ENCODE measurements around the gene CLDND2. TPM values are rescaled to one million over a fixed set of nuclear protein-coding genes. Genes with fewer than 3 reads are reported as not detected.

CLDND2 gene
- total RNA-seq, 1 donor from 2014 or later: 0.84 TPM

- peak overlapping the region; percentile 81 for H3K4me3 Mint-ChIP-seq
- peak overlapping the region; percentile 5 for H3K27ac Mint-ChIP-seq (ENCODE audit: unreplicated experiment)
Observed at GRCh38 chr19:51364200-51365106, 4.3 kb downstream of the CLDND2 start.

GRCh38 chr19:51361239-51361638, 7.6 kb downstream of the CLDND2 start:
- DNase-seq (ENCODE audit: low read depth, low spot score): no peak
- H3K4me1 Mint-ChIP-seq: peaks cover 35% of the 10 kb centered on the region
- no peaks in the 10 kb centered on the region for H3K27me3 Mint-ChIP-seq (ENCODE audit: low read depth)
- no peak overlapping the region for H3K4me3 Mint-ChIP-seq
- no peaks in the 10 kb centered on the region for H3K9me3 Mint-ChIP-seq
- TF ChIP-seq CTCF (conservative IDR thresholded peaks at IDR 0.05): no peak
- no peak overlapping the region for H3K27ac Mint-ChIP-seq (ENCODE audit: unreplicated experiment)
- no peaks in the 10 kb centered on the region for H3K36me3 Mint-ChIP-seq (ENCODE audit: low read depth)

More at GRCh38 chr19:51364200-51365106, 4.3 kb downstream of the CLDND2 start:
- no peaks in the 10 kb centered on the region for H3K27me3 Mint-ChIP-seq (ENCODE audit: low read depth)
- H3K36me3 Mint-ChIP-seq (ENCODE audit: low read depth): no peaks in the 10 kb centered on the region
- TF ChIP-seq CTCF (conservative IDR thresholded peaks at IDR 0.05): no peak
- peaks cover 50% of the 10 kb centered on the region for H3K4me1 Mint-ChIP-seq
- no peak for DNase-seq (ENCODE audit: low read depth, low spot score)
- H3K9me3 Mint-ChIP-seq: no peaks in the 10 kb centered on the region

- no peaks in the 10 kb centered on the region for H3K36me3 Mint-ChIP-seq (ENCODE audit: low read depth)
- H3K9me3 Mint-ChIP-seq: no peaks in the 10 kb centered on the region
- H3K4me3 Mint-ChIP-seq: no peak overlapping the region
- TF ChIP-seq CTCF (conservative IDR thresholded peaks at IDR 0.05): no peak
- no peak for DNase-seq (ENCODE audit: low read depth, low spot score)
- H3K27me3 Mint-ChIP-seq (ENCODE audit: low read depth): no peaks in the 10 kb centered on the region
- H3K4me1 Mint-ChIP-seq: peaks cover 33% of the 10 kb centered on the region
- no peak overlapping the region for H3K27ac Mint-ChIP-seq (ENCODE audit: unreplicated experiment)
Observed at GRCh38 chr19:51359294-51359693, 9.5 kb downstream of the CLDND2 start.

GRCh38 chr19:51357952-51358351, 10.9 kb downstream of the CLDND2 start:
- Mint-ChIP-seq H3K36me3 (ENCODE audit: low read depth) (no peaks in the 10 kb centered on the region), H3K27me3 (ENCODE audit: low read depth) (no peaks in the 10 kb centered on the region), H3K9me3 (no peaks in the 10 kb centered on the region), H3K4me3 (no peak overlapping the region), H3K27ac (ENCODE audit: unreplicated experiment) (no peak overlapping the region), H3K4me1 (peaks cover 26% of the 10 kb centered on the region)
- DNase-seq (ENCODE audit: low read depth, low spot score): no peak
- no peak for TF ChIP-seq CTCF (conservative IDR thresholded peaks at IDR 0.05)

- no peak for TF ChIP-seq CTCF (conservative IDR thresholded peaks at IDR 0.05)
- Mint-ChIP-seq H3K9me3 (no peaks in the 10 kb centered on the region), H3K36me3 (ENCODE audit: low read depth) (peaks cover 3% of the 10 kb centered on the region), H3K27ac (ENCODE audit: unreplicated experiment) (no peak overlapping the region), H3K27me3 (ENCODE audit: low read depth) (no peaks in the 10 kb centered on the region), H3K4me1 (peaks cover 22% of the 10 kb centered on the region), H3K4me3 (no peak overlapping the region)
- no peak for DNase-seq (ENCODE audit: low read depth, low spot score)
Observed at GRCh38 chr19:51356159-51356801, 12.5 kb downstream of the CLDND2 start.

Measured in neural crest cell (in vitro differentiated cells).